ENCODE data around the gene TVP23C.

The TVP23C gene

DNA sequence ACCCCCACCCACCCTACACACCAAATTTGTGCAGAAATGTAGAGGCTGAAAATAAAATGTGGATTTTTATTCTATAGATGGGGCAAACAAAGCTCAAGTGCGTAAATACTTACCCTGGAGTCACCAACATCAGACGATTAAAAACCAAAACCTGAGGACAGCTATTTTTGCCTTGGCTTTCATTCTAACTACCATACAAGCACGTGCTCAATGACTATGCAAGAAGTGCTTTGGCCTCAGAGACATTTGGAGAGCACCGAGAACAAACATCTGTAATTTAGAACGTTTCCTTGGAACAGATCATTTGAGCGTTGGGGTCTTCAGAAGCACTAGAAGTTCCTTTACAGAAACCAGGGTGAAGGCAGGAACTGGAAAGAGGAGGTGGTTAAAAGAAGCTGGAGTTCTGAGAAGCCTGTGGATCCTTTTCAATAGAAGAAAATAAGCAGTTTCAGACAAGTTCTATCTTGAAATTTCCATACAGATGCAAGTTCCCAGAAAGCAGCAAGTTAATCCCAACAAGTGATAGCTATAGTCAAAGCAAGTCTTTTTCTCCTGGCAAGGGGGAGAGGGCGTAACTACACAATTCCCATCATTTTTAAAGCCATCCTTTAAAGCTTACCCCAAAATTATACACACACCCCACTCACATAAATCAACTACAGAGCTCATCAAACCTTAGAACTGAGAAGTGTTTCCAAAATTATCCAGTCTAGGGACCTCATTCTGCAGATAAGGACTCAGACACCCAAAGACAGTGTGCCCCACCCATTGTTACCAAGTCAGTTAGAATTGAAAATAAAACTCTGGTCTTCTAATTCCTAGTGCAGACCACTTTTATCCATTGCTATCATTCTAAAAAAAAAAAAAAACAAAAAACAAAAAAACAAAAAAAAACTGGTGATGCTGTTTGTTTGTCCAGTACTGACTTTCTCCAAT lies 66.3 kb downstream of the TVP23C start:
- DNase-seq (ENCODE audit: low read depth), result no peak

GRCh38 chr17:15494821-15495220 lies 68.5 kb downstream of the TVP23C start:
- DNase-seq (ENCODE audit: low read depth), result peak; percentile 25

GRCh38 chr17:15493693-15494035 lies 69.6 kb downstream of the TVP23C start:
- no peak for DNase-seq (ENCODE audit: low read depth)

DNA sequence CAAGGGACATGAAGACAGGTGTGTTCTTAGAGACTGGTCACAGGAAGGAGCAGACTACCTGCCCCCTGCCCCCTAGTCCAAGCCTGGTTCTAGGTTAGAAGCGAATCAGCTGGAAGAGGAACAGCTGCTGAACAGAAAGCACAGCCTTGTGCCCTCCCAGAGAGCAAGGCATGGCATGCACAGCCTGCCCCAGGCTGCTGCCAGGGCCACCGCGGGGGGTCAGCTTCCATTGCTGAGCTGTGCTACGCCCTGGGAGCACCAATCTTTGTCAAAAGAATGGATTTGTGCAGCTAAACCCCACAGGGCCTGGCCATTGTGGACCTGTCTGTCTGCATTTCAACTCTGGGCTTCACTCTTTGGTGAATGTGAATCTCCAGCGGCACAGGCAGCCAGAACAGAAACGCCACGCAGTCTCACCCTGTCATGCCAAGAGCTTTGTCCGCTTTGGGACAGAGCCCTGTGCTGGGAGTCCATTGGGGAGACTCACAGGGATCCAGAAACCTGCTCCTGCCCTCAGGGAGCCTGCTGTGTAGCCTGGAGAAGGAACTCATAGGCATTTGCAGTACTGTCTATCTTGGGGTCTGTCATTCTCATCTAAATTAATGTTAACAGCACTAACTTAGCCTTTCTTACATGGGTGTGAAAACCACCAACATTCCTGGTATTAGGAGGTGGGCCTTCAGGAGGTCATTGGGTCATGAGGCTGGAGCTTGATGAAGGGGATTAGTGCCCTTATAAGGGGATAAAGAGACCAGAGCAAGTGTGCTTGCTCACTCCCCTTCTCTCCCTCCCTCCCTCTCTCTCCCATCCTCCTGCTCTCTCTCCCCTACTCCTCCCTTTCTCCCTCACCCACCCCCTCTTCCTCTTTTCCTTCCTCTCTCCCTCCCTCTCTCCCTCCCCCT lies 70.2 kb downstream of the TVP23C start:
- no peak for DNase-seq (ENCODE audit: low read depth)

DNA sequence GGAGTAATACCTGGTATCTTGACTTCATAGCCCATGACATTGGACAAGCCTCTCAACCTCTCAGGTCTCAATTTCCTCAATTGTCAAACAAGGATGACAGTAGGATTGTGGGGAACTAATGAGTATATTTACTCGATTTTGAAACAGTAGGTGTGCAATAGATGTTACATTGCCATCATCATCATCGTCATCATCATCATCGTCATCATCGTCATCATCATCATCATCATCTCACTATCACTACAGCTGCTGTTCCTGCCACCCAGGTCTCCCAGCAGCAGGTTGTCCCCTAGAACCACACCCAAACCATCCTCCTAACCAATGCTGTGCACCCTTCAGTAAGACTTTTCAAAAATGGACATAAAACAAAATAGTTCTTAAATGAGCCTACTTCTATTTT lies 71.1 kb downstream of the TVP23C start:
- DNase-seq (ENCODE audit: low read depth), result no peak

- peak; percentile 36 for DNase-seq (ENCODE audit: low read depth)
These were observed 72.5 kb downstream of the TVP23C start for GRCh38 chr17:15490634-15491261.

- DNase-seq (ENCODE audit: low read depth), result no peak
These were observed 74.7 kb downstream of the TVP23C start for GRCh38 chr17:15488557-15488956.

DNA sequence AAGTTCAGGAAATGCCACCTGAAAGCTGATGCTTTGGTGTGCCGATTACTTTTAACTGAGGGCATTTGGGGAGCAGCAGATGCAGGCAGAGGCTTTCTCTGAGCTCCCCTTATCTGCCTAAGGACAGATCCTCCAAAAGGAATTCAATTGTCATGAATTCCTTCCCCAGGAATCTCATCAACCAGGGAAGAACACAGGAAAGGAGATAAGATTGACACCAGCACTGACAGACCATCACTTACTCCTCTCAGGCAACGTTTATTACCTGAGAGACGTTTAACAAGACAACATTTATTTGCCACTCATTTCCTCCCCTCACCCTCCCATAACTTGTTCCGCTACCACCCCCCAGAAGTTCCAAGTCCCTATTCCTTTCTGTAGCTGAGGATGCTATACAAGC lies 78.2 kb downstream of the TVP23C start:
- no peak for DNase-seq (ENCODE audit: low read depth)

DNA sequence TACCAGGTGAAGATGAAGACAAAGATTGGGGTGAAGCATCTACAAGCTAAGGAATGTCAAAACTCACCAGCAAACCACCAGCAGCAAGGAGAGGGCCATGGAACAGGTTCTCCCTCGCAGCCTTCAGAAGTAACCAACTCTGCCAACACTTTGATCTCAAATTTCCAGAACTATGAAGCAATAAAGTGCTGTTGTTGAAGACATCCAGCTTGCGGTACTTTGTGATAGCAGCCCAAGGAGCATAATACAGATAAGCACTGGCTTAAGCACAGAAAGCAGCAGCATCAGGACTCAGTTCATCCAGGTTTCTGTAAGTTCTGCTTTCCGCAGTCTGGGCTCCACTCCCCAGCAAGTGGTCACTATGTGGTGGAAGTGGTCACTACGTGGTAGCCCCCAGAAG lies 79.9 kb downstream of the TVP23C start:
- peak; percentile 72 for DNase-seq (ENCODE audit: low read depth)

- DNase-seq (ENCODE audit: low read depth), result no peak
These were observed 80.8 kb downstream of the TVP23C start for GRCh38 chr17:15482476-15482875.

DNA sequence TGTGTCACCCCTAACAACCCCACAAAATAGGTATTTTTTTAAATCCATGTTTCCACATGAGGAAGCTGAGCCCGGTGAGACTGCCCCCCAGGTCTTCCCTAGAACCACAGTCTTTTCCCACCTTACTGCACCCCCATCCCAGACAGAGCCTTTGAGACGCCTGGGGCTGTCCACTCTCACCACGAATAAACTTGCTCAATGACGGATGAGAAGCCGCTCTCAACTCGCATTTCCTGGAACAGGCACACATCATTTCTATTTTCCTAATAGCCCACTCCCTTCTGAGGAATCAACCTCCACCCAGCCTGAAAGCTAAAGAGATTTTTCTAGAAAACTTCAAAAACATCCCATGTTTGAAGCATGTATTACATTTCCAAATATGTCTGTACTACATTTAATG lies 81.8 kb downstream of the TVP23C start:
- DNase-seq (ENCODE audit: low read depth), result no peak

DNA sequence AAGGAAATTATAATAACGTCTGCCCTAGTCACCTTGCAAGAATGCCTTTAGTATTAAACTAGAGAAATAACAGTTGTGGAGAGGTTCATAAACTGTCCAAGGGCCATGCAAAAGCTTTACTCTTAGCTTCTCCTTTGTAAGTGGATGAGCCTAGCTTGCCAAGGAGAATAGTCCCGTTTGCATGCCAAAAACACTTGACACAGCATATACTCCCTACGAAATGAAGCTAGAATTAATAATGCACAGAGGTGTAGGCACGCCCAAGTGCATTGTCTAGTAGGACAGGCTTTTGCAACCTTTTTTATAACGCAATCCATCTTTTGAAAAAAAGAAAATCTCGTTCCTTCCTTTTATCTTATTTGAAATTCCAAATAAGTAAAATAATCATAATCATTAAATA lies 83.1 kb downstream of the TVP23C start:
- DNase-seq (ENCODE audit: low read depth), result no peak

DNA sequence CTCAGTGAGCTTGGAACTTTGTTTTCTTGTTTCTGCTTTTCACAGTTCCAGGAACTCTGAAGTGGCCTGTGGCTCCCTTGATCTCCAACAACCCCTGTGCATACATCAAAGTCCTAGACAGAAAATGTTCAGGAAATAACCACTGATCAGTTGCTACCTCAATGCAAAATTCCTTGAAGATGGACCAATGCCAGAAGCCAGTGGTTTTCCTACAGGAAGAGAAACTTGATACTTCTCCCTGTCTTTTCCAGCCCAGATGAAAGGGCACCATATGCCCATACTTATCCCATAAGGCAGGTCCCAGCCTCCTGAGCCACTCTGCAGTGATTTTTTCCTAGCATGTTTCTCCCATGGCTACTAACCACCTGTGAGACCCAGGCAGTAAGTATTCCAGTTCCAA lies 83.6 kb downstream of the TVP23C start:
- DNase-seq (ENCODE audit: low read depth), result peak; percentile 46

DNA sequence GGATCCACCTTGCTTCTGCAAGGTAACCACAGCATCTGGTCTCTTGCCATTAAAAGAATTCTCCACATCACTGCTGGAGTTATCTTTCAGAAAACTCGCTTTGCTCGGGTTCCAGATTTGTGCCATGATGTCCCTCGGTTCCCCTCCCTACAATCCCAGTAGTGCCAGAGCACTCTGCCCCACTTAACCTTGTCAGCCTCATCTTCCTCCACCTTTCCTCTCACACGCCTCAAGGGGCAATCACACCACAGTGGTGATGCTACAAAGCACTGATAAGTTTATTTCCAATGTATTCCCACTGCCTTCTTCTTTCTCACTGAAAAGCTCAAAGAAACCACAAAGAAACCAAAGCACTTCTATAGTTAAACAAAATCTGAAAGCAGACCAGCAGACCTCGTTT lies 84.4 kb downstream of the TVP23C start:
- DNase-seq (ENCODE audit: low read depth), result no peak

DNA sequence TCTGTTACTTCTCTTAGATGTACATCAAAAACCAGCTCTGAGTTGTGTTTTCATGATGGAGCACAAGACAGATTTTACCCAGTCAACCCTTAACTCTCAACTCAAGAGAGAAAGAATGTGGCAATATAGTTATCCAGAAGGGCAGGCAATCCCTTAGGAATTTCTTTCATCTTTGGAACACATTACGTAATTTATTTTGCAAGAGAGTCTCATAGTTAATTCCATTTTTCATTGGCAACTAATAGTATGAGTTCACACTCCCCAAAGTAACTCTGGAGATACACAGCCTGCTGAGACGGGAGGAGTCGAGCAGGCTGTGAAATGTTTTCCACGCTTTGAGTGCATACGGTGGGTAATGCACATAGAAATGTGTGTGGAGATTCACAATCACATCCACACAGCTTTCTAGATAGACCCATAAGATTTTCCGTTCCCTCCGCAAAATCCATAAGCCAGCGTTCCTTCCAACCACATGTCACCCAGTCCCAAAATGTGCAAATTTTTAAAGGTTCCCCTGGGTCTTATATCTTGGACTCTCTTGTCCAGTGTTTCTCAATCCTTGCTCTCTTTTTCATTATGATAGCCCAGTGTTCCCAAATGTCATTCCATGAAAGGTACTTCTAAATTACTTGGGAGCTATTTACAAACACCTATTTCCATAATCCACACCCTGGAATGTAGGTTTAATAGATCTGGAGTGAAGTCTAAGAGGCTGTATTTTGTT lies 87.5 kb downstream of the TVP23C start:
- peak; percentile 94 for DNase-seq (ENCODE audit: low read depth)

- no peak for DNase-seq (ENCODE audit: low read depth)
These were observed 90.4 kb downstream of the TVP23C start for GRCh38 chr17:15472891-15473290.

DNA sequence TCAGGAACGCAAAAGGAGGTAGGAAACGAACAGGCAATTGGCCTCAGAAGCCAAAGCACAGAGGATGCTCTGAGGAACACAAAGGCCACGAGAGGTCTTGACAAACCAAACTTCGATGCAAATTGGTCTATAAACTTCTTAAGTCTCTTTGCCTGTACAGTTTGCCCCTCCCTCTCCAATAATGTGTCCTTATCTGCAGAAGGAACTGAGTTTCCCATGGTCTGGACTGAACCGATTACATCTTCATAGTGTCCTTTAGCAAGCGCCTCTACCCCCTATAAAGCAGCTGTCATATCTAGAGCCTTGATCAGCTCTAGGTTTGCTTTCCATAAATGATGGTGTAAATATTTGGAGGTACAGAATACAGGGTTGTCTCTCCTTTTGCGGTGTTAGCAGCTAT lies 92.7 kb downstream of the TVP23C start:
- DNase-seq (ENCODE audit: low read depth), result no peak

GRCh38 chr17:15469260-15469659 lies 94.0 kb downstream of the TVP23C start:
- DNase-seq (ENCODE audit: low read depth), result no peak

GRCh38 chr17:15468126-15468525 lies 95.2 kb downstream of the TVP23C start:
- DNase-seq (ENCODE audit: low read depth), result no peak

DNA sequence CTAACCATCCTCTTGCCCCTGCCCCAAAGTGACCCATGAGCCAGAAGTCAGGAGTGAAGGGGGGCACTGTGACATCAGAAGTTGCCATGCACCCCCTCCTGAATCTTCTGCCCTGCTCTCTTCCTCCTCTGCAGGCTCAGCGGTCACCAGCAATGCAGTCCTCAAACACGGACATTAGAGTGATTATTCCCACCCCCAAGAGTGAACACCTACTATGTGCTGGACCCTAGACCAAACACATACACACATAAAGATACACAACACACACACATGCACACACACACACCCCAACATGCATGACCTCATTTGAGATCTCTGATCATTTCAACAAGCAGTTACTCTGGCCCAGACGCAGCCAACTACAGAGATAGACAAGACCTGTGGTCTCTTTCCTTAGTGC lies 95.7 kb downstream of the TVP23C start, which contains the start of gene CDRT4:
Gene CDRT4, minus strand, starts transcription at position 30 of the 400 bp plus-strand sequence. CDS start 27,383 bp downstream, outside the sequence.
- DNase-seq (ENCODE audit: low read depth), result no peak

- DNase-seq (ENCODE audit: low read depth), result no peak
These were observed 97.2 kb downstream of the TVP23C start for GRCh38 chr17:15466131-15466530.
